Right renal pelvis (tissue), 4 donors: ENCODE results near the gene NCBP2L. TPM values are rescaled to one million over a fixed set of nuclear protein-coding genes. Genes with fewer than 3 reads are reported as not detected.

Experiments
- polyA plus RNA-seq, 4 donors: library from polyadenylated mRNA; unstranded; fragments of 120-200 nt; gene quantifications; one replicate each; pipeline ENCODE4 v1.2.1, GENCODE V29; 2013; ENCODE audit not compliant: insufficient read length in 4 of 4

The NCBP2L gene
- polyA plus RNA-seq, 4 donors, result 0.05 to 0.08 TPM; not detected in 2

Other genes starting within 250 kb of the NCBP2L start
- 10 to 100 TPM; 52.6 to 56.6 (median 55.3) TPM for gene PRPS1, start 149.2 kb upstream of the NCBP2L start, polyA plus RNA-seq
- 100 to 1,000 TPM; 124 to 136 (median 130) TPM for gene TSC22D3, start 1.9 kb upstream of the NCBP2L start, polyA plus RNA-seq
- 10 to 100 TPM; 10.9 to 13.0 (median 11.9) TPM for gene MID2, start 48.1 kb downstream of the NCBP2L start, polyA plus RNA-seq
- gene TEX13B, start 204.6 kb downstream of the NCBP2L start, polyA plus RNA-seq, result not detected